OCI-M1 (cell line): ENCODE data around the gene SLC25A21.
"Not testable (repeated sequence)": the region's sequence is repeated elsewhere in the genome, so short reads cannot be mapped to it uniquely, and the experiment has no call there.

ENCODE experiments used
- DNase-seq: peaks from one replicate; lab custom pipeline; 2025; lab: John Stamatoyannopoulos, UW

The SLC25A21 gene

DNA sequence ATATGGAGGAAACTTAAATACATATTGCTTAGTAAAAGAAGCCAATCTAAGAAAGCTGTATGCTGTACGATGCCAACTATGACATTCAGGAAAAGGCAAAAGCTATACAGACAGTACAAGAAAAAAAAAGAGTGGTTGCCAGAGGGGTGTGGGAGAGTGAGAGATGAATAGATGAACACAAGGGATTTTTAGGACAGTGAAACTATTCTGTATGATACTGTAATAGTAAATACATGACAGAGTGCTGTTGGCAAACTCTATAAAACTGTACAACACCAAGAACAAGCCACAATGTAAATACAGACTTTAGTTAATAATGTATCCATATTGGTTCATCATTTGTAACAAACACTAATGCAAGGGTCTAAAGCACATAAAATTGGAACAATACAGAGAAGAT, 14.5 kb upstream of the SLC25A21 start:
- no peak for DNase-seq

DNA sequence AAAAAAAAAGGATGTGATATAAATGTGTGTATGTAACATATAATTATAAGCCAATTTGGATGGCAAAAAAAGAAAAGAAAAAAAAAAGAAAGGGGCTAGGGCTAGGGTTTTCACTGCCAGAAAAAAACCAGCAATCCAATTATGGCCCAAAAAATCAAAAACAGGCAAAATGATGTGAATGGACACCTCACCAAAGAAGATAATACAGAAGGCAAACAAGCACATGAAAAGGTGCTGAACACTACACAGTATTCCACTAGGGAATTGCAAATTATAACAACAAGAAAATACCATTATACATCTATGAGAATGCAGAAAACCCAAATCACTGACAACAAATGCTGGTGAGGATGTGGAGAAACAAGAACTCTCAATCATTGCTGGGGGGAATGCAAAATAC, 13.3 kb upstream of the SLC25A21 start:
- no peak for DNase-seq

DNA sequence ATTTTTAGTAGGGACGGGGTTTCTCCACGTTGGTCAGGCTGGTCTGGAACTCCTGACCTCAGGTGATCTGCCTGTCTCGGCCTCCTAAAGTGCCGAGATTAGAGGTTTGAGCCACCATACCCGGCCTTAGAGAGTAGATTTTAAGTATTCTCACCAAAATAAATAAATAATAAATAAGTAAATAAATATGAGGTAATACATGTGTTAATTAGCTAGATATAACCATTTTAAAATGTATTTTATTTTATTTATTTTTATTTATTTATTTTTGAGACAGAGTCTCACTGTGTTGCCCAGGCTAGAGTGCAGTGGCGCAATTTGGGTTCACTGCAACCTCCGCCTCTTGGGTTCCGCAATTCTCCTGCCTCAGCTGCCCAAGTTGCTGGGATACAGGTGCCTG, 12.1 kb upstream of the SLC25A21 start:
- not testable (repeated sequence) for DNase-seq

DNA sequence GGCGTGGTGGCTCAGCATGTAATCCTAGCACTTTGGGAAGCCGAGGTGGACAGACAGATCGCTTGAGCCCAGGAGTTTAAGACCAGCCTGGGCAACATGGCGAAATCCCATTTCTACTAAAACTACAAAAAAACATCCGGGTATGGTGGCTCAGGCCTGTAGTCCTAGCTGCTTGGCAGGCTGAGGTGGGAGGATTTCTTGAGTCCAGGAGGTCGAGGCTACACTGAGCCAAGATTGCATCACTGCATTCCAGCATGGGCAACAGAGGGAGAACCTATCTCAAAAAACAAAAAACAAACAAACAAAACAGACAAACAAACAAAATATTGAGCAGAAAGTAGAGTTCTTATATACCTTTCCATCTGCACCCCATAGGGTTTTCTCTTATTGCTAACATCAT, 9.0 kb upstream of the SLC25A21 start:
- no peak for DNase-seq

DNA sequence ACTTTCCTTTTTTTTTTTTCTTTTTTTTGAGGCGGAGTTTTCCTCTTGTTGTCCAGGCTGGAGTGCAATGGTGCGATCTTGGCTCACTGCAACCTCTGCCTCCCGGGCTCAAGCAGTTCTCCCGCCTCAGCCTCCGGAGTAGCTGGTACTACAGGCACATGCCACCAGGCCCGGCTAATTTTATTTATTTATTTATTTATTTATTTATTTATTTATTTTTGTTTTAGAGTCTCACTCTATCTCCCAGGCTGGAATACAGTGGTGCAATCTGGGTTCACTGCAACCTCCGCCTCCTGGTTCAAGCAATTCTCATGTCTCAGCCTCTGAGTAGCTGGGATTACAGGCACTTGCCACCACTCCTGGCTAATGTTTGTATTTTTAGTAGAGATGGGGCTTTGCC, 8.5 kb upstream of the SLC25A21 start:
- not testable (repeated sequence) for DNase-seq

DNA sequence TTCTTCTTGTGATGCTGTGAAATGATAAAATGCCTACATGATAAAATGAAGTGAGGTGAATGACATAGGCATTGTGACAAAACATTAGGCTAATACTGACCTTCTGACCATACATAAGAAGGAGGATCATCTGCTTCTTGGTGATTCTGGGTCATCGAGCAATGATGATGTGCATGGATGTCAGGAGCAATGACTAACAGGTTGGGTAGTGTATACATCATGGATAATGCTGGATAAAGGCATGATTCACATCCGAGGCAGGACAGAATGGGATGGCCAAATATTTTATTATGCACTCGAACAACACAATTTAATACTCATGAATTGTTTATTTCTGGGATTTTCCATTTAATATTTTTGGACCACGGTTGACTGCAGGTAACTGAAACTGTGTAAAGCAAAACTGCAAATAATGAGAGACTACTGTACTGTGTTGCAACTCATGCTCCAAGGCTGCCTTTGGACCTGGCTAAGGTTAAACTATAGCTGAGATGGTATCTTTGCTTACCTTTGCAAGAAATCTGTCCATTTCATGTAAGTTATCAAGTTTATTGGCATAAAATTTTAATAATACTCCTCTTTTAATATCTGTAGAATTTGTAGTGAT, 7.6 kb upstream of the SLC25A21 start:
- DNase-seq = no peak

DNA sequence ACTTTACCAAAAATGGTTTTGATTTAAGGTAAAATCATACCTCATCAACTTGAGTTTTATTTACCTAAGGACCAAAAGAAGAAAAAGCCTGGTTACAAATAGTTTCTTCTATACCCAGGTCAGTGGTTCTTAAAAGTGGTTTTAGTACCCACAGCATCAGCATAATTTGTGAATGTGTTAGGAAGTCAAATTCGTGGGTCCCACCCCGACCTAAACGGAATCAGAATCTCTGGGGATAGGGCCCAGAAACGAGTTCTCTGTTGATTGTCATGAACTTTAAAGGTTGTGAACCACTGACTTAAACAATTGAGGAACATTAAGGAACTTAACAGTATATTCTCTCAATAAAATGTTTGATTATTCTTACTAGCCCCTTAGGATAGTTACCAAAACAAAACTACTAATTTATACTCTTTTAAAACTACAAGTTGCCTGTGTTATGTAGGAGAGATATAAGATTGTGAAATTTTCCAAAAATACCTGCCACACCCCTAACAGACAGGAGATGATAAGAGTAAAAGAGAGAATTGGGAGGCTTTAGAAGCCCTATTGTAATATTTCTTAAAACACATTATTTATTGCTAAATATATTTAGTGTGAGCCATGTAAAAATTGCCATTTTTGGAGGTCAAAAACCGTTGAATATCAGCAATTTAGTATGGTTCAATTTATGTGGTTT, 669 bp upstream of the SLC25A21 start:
- peak; percentile 74 for DNase-seq

DNA sequence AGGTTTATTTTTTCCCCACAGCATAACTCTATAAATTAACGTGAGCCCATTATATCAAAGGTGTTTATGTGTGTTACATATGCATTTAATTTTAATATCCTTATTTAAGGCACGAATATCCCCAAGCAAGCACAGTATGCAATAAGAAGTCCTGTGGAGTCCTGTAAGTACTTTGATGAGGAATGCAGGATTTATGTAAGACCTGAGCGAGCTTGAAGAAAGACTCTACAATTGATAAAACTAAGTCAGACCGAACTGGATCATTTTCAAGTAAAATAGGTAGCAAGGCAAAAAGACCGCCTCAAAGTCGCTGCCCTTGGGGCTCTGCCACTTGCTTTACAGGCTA, 755 bp downstream of the SLC25A21 start:
- DNase-seq = no peak

DNA sequence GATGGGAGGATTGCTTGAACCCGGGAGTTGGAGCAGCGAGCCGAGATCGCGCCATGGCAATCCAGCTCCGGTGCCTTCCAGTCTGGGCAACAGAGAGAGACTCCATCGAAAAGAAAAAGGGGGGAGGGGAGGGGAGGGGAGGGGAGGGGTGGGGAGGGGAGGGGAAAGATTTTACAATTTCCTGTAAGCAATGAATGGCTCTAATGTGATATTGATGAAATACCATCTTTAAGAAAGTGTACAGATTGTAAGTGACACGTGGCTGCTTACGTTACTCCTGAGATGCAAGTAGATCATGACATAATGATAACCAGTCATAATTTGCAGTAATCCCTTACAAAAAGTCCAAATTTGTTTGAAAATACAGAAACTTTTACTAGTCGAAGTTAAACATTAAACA, 1.4 kb downstream of the SLC25A21 start:
- DNase-seq = peak; percentile 26

DNA sequence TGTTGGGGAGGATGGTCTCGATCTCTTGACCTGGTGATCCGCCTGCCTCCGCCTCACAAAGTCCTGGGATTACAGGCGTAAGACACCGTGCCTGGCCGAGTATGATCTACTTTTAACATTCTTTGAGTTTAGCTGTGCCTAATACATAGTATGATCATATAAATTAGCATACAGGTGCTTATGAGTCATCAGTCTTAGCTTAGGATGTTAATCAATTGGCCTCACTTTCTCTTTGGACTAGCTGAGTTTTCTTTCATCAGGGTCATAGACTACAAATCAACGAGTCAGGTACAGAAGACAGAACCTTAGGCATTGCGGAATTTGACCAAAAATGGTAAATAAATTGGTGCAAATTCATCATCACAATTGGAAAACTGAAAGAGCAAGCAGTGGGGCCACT, 2.2 kb downstream of the SLC25A21 start:
- no peak for DNase-seq

DNA sequence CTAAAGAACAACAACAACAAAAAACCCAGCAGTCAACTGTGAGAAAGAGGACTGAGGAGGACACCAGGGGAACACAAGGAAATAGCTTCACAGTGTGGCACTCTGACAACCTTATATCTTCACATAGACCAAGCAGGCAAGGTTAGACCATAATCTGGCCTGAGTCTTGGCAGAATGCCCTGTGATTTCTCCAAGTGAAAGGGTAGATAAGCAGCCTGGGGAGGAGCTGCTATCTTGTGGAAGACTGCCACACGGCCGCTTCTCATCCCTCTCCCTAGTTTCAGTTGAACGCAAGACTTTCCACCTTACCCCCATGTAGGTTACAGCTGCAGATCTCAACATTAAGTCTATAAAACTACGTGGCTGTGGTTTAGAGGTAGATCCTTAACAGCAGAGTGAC, 3.7 kb downstream of the SLC25A21 start:
- DNase-seq = peak; percentile 94

DNA sequence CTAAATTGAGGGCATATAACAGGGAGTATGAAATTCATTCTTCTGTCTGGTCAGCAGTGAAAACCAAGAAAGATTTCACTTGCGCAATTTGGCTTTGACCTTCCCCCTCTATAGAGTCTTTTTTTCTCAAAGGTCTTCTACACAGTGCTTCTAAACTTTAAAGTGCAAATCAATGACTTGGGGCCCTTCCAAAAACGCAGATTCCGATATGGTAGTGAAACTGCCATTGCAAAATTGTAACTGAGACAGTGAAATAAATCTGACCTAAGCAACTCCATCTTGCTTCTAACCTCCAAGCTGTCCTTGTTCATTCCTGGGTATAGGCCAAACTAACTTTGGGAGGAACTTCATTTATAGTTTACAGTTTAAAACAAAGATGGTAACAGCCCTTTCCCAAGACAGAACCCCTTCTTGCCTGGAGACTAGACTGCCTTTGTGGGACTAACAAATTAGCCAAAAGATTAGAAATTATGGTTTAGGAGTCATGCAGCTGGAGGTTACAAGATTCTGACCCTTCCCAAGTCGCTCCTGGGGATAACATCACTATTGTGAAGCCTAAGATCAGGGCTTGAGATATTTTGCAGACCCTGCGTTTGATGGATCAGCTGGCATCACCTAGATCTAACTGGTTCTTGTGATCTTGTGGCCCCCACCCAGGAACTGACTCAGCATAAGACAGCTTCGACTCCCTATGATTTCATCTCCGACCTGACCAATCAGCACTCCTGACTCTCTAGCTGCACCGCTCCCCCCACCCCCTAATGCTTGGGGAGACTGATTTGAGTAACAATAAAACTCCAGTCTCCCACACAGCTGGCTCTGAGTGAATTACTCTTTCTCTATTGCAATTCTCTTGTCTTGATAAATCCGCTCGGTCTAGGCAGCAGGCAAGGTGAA, 5.0 kb downstream of the SLC25A21 start:
- peak; percentile 31 for DNase-seq

DNA sequence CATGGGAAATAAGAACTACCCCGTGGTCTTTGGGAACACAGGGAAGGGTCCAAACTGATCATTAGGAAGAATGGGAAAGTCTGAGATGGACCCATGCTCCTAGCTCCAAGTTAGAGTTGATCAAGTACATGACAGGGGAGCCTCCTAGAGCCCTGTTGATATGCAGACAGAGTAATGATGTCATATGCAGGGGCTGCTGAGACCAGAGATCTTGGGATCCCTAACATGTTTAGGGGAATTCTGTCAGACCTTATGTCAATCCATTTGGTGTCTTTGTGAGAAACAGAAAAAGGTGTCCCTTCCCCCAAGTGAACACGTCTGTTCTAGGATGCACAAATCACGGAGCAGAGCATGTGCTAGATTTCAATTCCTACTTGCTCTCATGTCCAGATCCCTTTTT, 6.6 kb downstream of the SLC25A21 start:
- no peak for DNase-seq

DNA sequence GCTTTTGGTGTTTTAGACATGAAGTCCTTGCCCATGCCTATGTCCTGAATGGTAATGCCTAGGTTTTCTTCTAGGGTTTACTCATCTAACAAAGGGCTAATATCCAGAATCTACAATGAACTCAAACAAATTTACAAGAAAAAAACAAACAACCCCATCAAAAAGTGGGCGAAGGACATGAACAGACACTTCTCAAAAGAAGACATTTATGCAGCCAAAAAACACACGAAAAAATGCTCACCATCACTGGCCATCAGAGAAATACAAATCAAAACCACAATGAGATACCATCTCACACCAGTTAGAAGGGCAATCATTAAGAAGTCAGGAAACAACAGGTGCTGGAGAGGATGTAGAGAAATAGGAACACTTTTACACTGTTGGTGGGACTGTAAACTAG, 10.1 kb downstream of the SLC25A21 start:
- DNase-seq = not testable (repeated sequence)

DNA sequence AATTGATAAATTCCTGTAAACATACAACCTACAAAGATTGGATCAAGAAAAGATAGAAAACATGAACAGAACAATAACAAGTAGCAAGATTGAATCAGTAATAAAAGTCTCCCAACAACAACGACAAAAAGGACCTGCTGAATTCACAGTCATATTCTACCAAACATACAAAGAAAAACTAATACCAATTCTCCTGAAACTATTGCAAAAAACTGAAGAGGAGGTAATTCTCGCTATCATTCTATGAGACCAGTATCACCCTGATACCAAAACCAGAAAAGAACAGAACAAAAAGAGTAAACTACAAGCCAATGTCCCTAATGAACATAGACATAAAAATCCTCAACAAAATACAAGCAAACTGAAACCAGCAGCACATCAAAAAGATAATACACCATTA, 14.4 kb downstream of the SLC25A21 start:
- no peak for DNase-seq

DNA sequence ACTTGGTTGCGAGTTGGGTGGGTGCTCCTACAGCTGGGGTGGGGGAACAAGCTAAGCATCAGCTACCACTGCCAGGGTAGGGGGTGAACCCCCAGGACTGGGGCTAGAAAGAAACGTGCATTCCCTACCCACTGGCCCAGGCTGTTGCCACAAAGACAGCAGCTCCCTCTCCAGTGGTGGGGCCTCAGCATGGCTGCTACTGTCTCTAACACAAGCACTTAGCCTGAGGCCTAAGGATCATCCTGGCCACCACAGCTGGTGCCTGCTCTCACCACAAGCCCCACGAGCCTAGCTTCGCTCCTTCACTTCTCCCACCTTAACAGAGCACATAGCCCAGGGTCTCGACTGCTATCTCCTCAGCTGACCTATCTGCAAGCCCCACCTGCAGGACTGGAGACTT, 18.9 kb downstream of the SLC25A21 start:
- DNase-seq = no peak

DNA sequence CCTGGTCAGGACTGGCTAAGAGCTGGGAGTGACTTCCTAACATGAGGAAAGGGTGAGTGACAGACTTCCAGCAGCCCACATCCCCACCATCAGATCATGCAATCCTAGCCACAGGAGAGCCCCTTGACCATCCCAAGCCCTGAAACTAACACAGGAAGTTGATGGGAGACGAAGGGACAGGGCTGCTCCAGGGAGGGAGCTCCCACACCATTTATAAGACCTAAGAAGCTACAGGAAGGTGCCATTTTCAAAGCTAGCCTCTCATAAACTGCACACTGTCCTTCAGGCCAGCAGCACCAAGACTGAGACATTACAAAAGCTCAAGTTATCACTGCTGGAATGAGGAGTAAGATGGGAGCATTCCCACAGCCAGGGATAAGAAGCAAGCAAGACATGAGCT, 19.4 kb downstream of the SLC25A21 start:
- no peak for DNase-seq

DNA sequence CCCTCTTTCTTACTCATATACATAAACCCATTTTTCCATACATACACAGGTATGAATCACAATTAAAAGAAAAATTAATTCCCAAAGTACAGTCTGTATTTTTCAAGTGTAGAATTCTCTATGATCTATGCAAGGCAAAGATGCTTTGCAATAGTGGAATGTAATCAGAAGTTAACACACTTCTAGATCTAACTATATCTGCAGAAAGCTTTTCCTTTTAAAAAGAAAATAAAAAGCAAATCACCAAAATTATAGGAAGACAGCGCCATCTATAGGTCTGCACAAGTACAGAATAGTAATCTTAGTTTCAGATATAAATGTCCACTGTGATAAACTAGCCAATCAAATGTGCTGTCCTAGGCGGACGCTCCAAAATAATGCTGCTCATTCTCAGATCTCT, 22.0 kb downstream of the SLC25A21 start:
- DNase-seq = peak; percentile 73

DNA sequence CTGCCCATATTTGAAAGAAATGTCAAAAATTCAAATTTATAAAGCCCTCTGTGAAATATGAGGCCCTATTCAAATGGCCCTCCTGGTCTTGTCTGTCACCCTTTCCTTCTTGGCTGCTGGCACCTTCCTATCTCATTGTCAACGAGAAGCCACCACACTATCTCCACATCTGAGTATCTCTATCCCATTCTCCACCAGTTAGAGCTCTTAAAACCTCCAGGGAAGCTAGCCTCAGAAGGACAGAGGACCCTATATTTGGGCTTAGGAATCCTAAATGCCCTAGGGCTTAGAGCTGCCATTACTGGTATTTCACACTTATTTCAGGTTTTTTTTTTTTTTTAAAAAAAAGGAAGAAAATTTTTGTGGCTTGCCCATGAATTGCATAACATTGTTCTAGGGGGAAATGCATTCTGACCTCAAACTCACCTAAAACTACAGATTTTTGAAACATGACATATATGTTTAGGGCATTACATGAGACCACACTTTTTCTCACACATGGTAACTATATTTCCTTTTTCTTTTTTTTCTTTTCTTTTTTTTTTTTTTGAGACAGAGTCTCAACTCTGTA, 25.0 kb downstream of the SLC25A21 start:
- DNase-seq = peak; percentile 68

DNA sequence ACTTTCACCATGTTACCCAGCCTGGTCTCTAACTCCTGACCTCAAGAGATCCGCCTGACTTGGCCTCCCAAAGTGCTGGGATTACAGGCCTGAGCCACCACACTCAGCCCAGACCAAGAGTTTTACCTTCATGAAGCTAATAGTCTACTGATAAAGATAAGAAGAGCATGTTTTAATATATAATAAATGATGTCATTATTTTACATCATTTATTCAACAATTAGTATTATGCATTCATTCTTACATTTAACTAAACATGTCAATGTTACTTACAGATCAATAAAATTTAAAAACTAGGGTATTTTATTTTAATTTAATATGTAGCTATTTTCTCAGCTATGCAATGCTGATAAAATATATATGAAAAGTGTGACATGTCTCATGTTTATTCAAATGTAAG, 26.0 kb downstream of the SLC25A21 start:
- DNase-seq = not testable (repeated sequence)

DNA sequence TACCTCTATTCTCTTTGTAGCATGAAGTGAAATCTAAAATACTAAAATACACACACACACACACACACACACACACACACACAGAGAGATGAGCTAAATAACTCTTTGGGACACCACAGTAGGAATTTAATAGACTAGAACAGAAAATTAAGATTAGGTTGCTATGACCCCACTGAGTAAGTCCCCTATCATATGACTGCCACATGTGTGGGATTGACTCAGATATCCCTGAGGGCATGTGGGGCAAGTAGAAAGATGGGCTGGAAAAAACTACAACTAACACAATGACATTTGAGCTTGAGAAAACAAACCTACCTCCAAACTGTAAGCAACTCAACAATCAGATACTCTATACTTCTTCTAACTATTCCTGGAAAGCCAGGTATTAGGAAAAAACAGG, 27.0 kb downstream of the SLC25A21 start:
- peak; percentile 44 for DNase-seq

DNA sequence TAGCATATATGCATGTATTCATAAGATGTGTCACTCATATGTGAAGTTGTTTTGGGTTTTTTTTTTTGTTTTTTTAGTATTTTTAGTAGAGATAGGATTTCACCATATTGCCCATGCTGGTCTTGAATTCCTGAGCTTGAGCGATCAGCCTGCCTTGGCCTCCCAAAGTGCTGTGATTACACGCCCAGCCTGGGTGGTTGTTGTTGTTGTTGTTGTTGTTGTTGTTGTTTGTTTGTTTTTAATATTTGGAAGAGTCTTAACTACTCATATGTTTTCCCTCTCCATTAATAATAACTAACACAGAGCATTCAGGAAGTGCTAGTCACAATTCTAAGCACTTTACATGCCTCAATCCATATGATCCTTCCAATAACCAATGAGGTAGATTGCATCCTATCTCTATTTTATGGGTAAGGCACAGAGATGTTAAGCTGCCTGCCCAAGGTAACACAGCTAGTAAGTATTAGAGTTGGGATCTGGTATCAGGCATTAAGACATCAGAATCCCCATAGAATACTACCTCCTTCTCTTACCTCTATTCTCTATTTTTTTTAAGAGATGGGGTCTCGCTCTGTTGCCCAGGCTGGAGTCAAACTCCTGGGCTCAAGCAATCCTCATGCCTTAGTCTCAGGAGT, 27.6 kb downstream of the SLC25A21 start:
- DNase-seq = no peak
